ENCODE data around the gene TSPAN16. TPM values are rescaled to one million over a fixed set of nuclear protein-coding genes. Genes with fewer than 3 reads are reported as not detected.

Gene TSPAN16
- total RNA-seq, 3 donors from 2014 or later, result not detected

DNA sequence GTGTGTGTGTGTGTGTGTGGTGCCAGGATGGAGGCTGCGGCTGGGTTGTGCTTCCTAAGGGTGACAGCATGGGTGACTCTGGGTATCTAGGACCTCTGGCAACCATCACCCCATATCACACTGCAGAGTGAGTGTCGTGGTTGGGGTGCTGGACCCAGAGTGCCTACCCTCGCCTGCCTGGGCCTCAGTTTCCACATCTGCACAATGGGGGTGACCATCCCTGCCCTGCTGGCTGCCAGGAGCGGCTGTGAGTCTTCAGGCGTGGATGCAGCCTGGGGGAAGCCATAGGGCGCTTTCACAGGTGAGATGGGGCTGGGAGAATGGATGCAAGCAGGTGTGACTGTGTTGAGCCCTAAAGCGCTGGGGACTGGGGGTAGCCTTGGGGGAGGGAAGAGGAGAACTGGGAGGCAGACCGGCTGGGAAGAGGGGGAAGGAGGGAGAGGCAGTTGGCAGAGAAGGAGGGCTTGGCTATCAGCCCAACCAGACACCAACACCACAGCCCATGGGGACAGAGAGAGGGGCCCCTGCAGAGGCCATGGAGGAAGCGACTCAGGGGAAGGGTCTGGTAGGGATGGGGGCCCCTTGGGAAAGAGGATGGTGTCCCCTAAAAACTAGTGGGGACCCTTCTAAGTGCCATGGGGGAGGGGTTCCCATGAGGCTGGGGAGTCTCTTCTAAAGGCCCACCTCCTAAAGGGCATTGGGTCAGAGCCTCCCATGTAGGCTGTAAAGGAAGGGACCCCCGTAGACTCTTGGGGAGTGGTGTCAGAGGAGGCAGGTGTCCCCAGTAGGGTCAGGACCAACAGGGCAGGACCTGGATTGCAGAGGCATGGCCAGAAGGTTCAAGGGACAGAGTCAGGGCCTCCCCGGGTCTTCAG, 61.0 kb downstream of the TSPAN16 start:
- no peak for TF ChIP-seq POLR2A (IDR thresholded peaks at IDR 0.05)
- TF ChIP-seq POLR2AphosphoS5 (IDR thresholded peaks at IDR 0.05), result no peak
- no peak for TF ChIP-seq CTCF (IDR thresholded peaks at IDR 0.05)
- Histone ChIP-seq H3K27ac (peak overlapping the region in 1 of 2 donors; percentile 89), H3K27me3 (no peaks in the 10 kb centered on the region), H3K4me1 (peaks cover 0 to 7% of the 10 kb centered on the region in 2 donors), H3K9me3 (no peaks in the 10 kb centered on the region), H3K36me3 (no peaks in the 10 kb centered on the region), H3K4me3 (no peak overlapping the region)
- no peak for DNase-seq (ENCODE audit: low spot score in 2 of 2)
- intact Hi-C loops (cut with DNase I; ENCODE audit: low total_unique reads), result no loop called here

DNA sequence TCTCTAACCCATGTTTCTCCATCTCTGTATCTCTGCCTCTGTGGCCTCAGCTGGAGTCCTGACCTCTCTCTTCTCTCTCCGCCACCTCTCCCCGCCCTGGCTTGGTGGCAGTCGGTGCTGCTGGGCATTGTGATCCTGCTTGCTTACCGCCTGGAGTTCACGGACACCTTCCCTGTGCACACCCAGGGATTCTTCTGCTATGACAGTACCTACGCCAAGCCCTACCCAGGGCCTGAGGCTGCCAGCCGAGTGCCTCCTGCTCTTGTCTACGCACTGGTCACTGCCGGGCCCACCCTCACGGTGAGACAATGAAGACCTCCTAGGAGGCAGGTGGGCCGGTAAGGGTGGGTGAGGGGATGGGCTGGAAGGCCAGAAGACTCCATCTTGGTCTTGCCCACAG, 63.5 kb downstream of the TSPAN16 start:
- TF ChIP-seq POLR2A (IDR thresholded peaks at IDR 0.05) (no peak), CTCF (IDR thresholded peaks at IDR 0.05) (no peak), POLR2AphosphoS5 (IDR thresholded peaks at IDR 0.05) (no peak)
- no peaks in the 10 kb centered on the region for H3K27me3 ChIP-seq
- no peak overlapping the region for H3K27ac ChIP-seq
- H3K36me3 ChIP-seq, result no peaks in the 10 kb centered on the region
- peaks cover 0 to 7% of the 10 kb centered on the region in 2 donors for H3K4me1 ChIP-seq
- no peaks in the 10 kb centered on the region for H3K9me3 ChIP-seq
- no peak for DNase-seq (ENCODE audit: low spot score in 2 of 2)
- intact Hi-C loops (cut with DNase I; ENCODE audit: low total_unique reads), result no loop called here
- H3K4me3 ChIP-seq, result no peak overlapping the region

GRCh38 chr19:11361037-11361770, 65.2 kb downstream of the TSPAN16 start:
- Histone ChIP-seq H3K4me3 (peak overlapping the region in 2 of 3 donors; percentile 7 to 43), H3K4me1 (peaks cover 0 to 3% of the 10 kb centered on the region in 2 donors), H3K27me3 (no peaks in the 10 kb centered on the region), H3K27ac (peak overlapping the region in 1 of 2 donors; percentile 25), H3K9me3 (no peaks in the 10 kb centered on the region), H3K36me3 (no peaks in the 10 kb centered on the region)
- TF ChIP-seq POLR2AphosphoS5 (IDR thresholded peaks at IDR 0.05), result no peak
- TF ChIP-seq POLR2A (IDR thresholded peaks at IDR 0.05), result no peak
- no peak for TF ChIP-seq CTCF (IDR thresholded peaks at IDR 0.05)
- intact Hi-C loops (cut with DNase I; ENCODE audit: low total_unique reads), result no loop called here
- DNase-seq (ENCODE audit: low spot score in 2 of 2), result no peak

- no peak for TF ChIP-seq POLR2A (IDR thresholded peaks at IDR 0.05)
- TF ChIP-seq CTCF (IDR thresholded peaks at IDR 0.05), result no peak
- no peak for TF ChIP-seq POLR2AphosphoS5 (IDR thresholded peaks at IDR 0.05)
- no peaks in the 10 kb centered on the region for H3K27me3 ChIP-seq
- H3K36me3 ChIP-seq, result no peaks in the 10 kb centered on the region
- H3K27ac ChIP-seq, result no peak overlapping the region
- DNase-seq (ENCODE audit: low spot score in 2 of 2), result no peak
- H3K9me3 ChIP-seq, result no peaks in the 10 kb centered on the region
- H3K4me3 ChIP-seq, result no peak overlapping the region
- intact Hi-C loops (cut with DNase I; ENCODE audit: low total_unique reads), result no loop called here
- H3K4me1 ChIP-seq, result no peaks in the 10 kb centered on the region
Measured at GRCh38 chr19:11361771-11362731, 66.1 kb downstream of the TSPAN16 start.

Measured in breast epithelium (tissue), 4 donors.